IMR-90 (cell line): ENCODE results near the gene NEO1. TPM values are rescaled to one million over a fixed set of nuclear protein-coding genes. Genes with fewer than 3 reads are reported as not detected.

ENCODE experiments used
- ATAC-seq: fragments of 200-7000 bp; cut with Tn5 transposase; 2 replicates; pipeline ENCODE4 v1.9.1; 2020; ENCODE audit warnings: low read depth, mild to moderate bottlenecking, moderate library complexity
- BruUV-seq: library from RNA; stranded (reverse); fragments of 400-500 nt; replicated peaks from 2 replicates; lab custom pipeline; 2021; lab: Mats Ljungman, UMichigan
- CTCF ChIA-PET: fragments of 300-600 bp; formaldehyde crosslinking; extraction: SDS; loops from one replicate; lab custom pipeline; 2021; ENCODE audit warnings: antibody characterized with exemption; lab: Yijun Ruan, JAX
- POLR2A ChIA-PET: fragments of 300-600 bp; sonication (Branson Sonifier 250); formaldehyde crosslinking; loops from one replicate; lab custom pipeline; 2022; ENCODE audit warnings: antibody characterized with exemption; ENCODE audit not compliant: unreplicated experiment; lab: Charles Lee
- DNase-seq: peaks from one replicate; pipeline ENCODE4 v3.0.0; 2013
- H2AFZ ChIP-seq: replicated peaks from 2 replicates; pipeline ENCODE3; 2013; ENCODE audit warnings: low read length, mild to moderate bottlenecking; ENCODE audit not compliant: poor library complexity
- H2AK5ac ChIP-seq: 2 replicates; pipeline ENCODE4 v1.6.1; 2013; ENCODE audit warnings: low read depth, low read length, inconsistent platforms
- H2AK9ac ChIP-seq: replicated peaks from 2 replicates; pipeline ENCODE3; 2013; ENCODE audit warnings: mild to moderate bottlenecking, low read depth, low read length, moderate library complexity; ENCODE audit not compliant: poor library complexity
- H2BK120ac ChIP-seq: 2 replicates; pipeline ENCODE4 v1.6.1; 2013; ENCODE audit warnings: low read depth, low read length, inconsistent platforms
- H2BK15ac ChIP-seq: 3 replicates; pipeline ENCODE4 v1.6.1; 2013; ENCODE audit warnings: low read depth, low read length, inconsistent platforms
- H2BK20ac ChIP-seq: 2 replicates; pipeline ENCODE4 v1.6.1; 2013; ENCODE audit warnings: low read depth, mild to moderate bottlenecking, inconsistent platforms, low read length, moderate library complexity
- H2BK5ac ChIP-seq: 2 replicates; pipeline ENCODE4 v1.6.1; 2013; ENCODE audit warnings: mild to moderate bottlenecking, low read depth, low read length, inconsistent platforms; ENCODE audit not compliant: poor library complexity, severe bottlenecking
- H3K14ac ChIP-seq: replicated peaks from 2 replicates; pipeline ENCODE4 v1.6.1; 2013; ENCODE audit warnings: low read depth, low read length, inconsistent platforms
- H3K18ac ChIP-seq: 2 replicates; pipeline ENCODE4 v1.6.1; 2013; ENCODE audit warnings: low read depth, low read length, control low read depth
- H3K23ac ChIP-seq: 2 replicates; pipeline ENCODE4 v1.6.1; 2013; ENCODE audit warnings: low read depth, low read length, inconsistent platforms
- H3K27ac ChIP-seq: 2 replicates; pipeline ENCODE4 v1.5.1; 2013; ENCODE audit warnings: mild to moderate bottlenecking, control low read depth, low read length; ENCODE audit not compliant: insufficient read depth
- H3K27me3 ChIP-seq: 2 replicates; pipeline ENCODE4 v1.6.1; 2013; ENCODE audit warnings: low read length; ENCODE audit not compliant: control insufficient read depth, insufficient read depth
- H3K36me3 ChIP-seq: 2 replicates; pipeline ENCODE4 v1.6.1; 2013; ENCODE audit warnings: low read length, mixed read lengths; ENCODE audit not compliant: control insufficient read depth, insufficient read depth
- H3K4ac ChIP-seq: 2 replicates; pipeline ENCODE4 v1.6.1; 2013; ENCODE audit warnings: low read depth, low read length, inconsistent platforms
- H3K4me1 ChIP-seq: 2 replicates; pipeline ENCODE4 v1.6.1; 2013; ENCODE audit warnings: low read length, mixed read lengths; ENCODE audit not compliant: control insufficient read depth, insufficient read depth
- H3K4me2 ChIP-seq: 2 replicates; pipeline ENCODE4 v1.6.1; 2013; ENCODE audit warnings: low read depth, mild to moderate bottlenecking, control low read depth, low read length, moderate library complexity
- H3K4me3 ChIP-seq: 2 replicates; pipeline ENCODE4 v1.5.1; 2013; ENCODE audit warnings: low read depth, mild to moderate bottlenecking, control low read depth, low read length, moderate library complexity; ENCODE audit not compliant: insufficient read depth
- H3K56ac ChIP-seq: 2 replicates; pipeline ENCODE4 v1.6.1; 2013; ENCODE audit warnings: low read length, inconsistent platforms; ENCODE audit not compliant: insufficient read depth; ENCODE audit errors: extremely low read depth
- H3K79me1 ChIP-seq, 2 experiments: 2 replicates each; pipeline ENCODE4 v1.6.1; 2013; ENCODE audit warnings: low read length in 2 of 2, inconsistent platforms in 1 of 2, low read depth in 1 of 2
- H3K9ac ChIP-seq: 2 replicates; pipeline ENCODE4 v1.6.1; 2013; ENCODE audit warnings: low read depth, low read length, control low read depth
- H3K9me1 ChIP-seq: 2 replicates; pipeline ENCODE4 v1.6.1; 2013; ENCODE audit warnings: low read length, inconsistent platforms; ENCODE audit not compliant: insufficient read depth
- H3K9me3 ChIP-seq: 2 replicates; pipeline ENCODE4 v1.6.1; 2013; ENCODE audit warnings: low read length; ENCODE audit not compliant: control insufficient read depth, insufficient read depth
- H4K20me1 ChIP-seq: 2 replicates; pipeline ENCODE4 v1.6.1; 2013; ENCODE audit warnings: low read length, inconsistent platforms; ENCODE audit not compliant: insufficient read depth
- H4K5ac ChIP-seq: 2 replicates; pipeline ENCODE4 v1.6.1; 2013; ENCODE audit warnings: mild to moderate bottlenecking, low read depth, low read length, control low read depth
- H4K8ac ChIP-seq, 2 experiments: 2 replicates each; pipeline ENCODE4 v1.6.1; 2013; ENCODE audit warnings: low read depth in 2 of 2, low read length in 2 of 2, control low read depth in 1 of 2, inconsistent platforms in 1 of 2
- H4K91ac ChIP-seq: 2 replicates; pipeline ENCODE4 v1.6.1; 2013; ENCODE audit warnings: low read depth, low read length, inconsistent platforms; ENCODE audit not compliant: insufficient read depth
- MXI1 ChIP-seq: IDR thresholded peaks from 2 replicates; pipeline ENCODE4 v1.6.1; 2012; ENCODE audit warnings: low read depth, mild to moderate bottlenecking, low read length, moderate library complexity, borderline replicate concordance
- SMC3 ChIP-seq: fragments of 150-350 bp; IDR thresholded peaks from 2 replicates; pipeline ENCODE4 v1.6.1; 2016; ENCODE audit warnings: low read depth, mild to moderate bottlenecking, antibody characterized with exemption, low read length, moderate library complexity
- WGBS, 2 experiments: methylation state at CpG; one replicate each; pipeline versions ENCODE4 v1.1.5 to v1.1.7; 2013; ENCODE audit warnings: missing lambda C conversion rate in 2 of 2; ENCODE audit not compliant: insufficient read length in 1 of 2; ENCODE audit errors: extremely low coverage in 2 of 2; 5-methylcytosine and 5-hydroxymethylcytosine counted together
- dilution Hi-C: fragments of 300-500 bp; cut with HindIII; formaldehyde crosslinking; loops from one replicate; pipeline ENCODE4 v1.14.3; 2018; ENCODE audit warnings: low sequenced_read_pairs; ENCODE audit not compliant: unreplicated experiment
- in situ Hi-C: fragments of 300-500 bp; cut with MboI; formaldehyde crosslinking; loops from 3 replicates; pipeline ENCODE4 v1.14.3; 2019; ENCODE audit warnings: low sequenced_read_pairs, inconsistent platforms, mixed read lengths
- intact Hi-C: fragments of 100-400 bp; cut with micrococcal nuclease; formaldehyde crosslinking; loops from 2 replicates; pipeline ENCODE4 v1.10.0; 2022
- polyA plus RNA-seq, 3 experiments: library from polyadenylated mRNA; depleted of rRNA; stranded (reverse); fragments of >200 nt; gene quantifications; 2 replicates each; pipeline ENCODE4 v1.2.3, GENCODE V29; 2012; ENCODE audit warnings: low replicate concordance in 1 of 3
- total RNA-seq: library from RNA; depleted of rRNA; stranded (reverse); fragments of >200 nt; gene quantifications from 2 replicates; pipeline ENCODE4 v1.2.3, GENCODE V29; 2012

The NEO1 gene
- total and polyA plus RNA-seq, 2 of the 4 experiments (the other 2 are of a cell fraction) = 16.3 to 18.5 TPM

DNA sequence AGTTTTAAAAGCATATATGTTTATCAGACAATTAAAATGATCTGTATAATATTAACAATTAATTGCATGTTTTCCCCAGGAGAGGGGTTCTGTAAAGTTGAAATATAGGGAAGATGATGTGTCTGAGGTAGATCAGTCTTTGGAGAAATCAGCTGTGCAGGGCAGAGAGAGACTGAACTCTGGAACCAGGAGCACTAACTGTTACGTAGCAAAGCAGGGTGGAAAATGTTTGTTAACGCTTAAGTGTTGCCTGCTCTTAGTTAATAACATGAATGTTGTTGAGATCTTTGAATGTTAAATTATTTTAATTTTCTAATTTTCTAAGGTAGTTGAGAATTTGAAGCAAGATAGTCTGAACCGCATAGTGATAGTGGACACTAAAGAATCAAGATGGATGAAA, 57.5 kb downstream of the NEO1 start:
- Histone ChIP-seq H2AFZ (no peak overlapping the region), H2BK5ac (no peak overlapping the region), H2AK9ac (no peak overlapping the region), H2BK120ac (no peak overlapping the region), H2BK20ac (no peak overlapping the region), H3K4me2 (no peak overlapping the region), H3K4me1 (no peaks in the 10 kb centered on the region), H4K91ac (no peak overlapping the region), H3K36me3 (no peaks in the 10 kb centered on the region), H3K4me3 (no peak overlapping the region), H3K79me1 (peaks cover 2 to 5% of the 10 kb centered on the region in 2 experiments; a peak in 2 of 4 replicates), H3K9ac (no peak overlapping the region), H2BK15ac (no peak overlapping the region), H3K27ac (no peak overlapping the region), H3K56ac (no peak overlapping the region), H3K9me1 (no peaks in the 10 kb centered on the region), H3K14ac (no peak overlapping the region), H3K4ac (no peak overlapping the region), H3K9me3 (no peaks in the 10 kb centered on the region), H4K8ac (no peak overlapping the region), H4K5ac (no peak overlapping the region), H3K27me3 (no peaks in the 10 kb centered on the region), H4K20me1 (peaks cover under 1% of the 10 kb centered on the region; the same call in 1 of the 2 replicates), H2AK5ac (no peak overlapping the region), H3K23ac (no peak overlapping the region), H3K18ac (no peak overlapping the region)
- ATAC-seq (no peak), DNase-seq (no peak)
- BruUV-seq = no TSS peak
- ChIA-PET POLR2A (no interaction called here), CTCF (no interaction called here)
- dilution Hi-C loops = no loop called here
- in situ Hi-C loops = loop anchor here (10.0 kb wide), 1 partner anchor 65 kb away; no protein-coding TSS in a partner anchor
- TF ChIP-seq MXI1 = no peak
- TF ChIP-seq SMC3 = no peak
- intact Hi-C loops = no loop called here
- WGBS, 2 experiments = 100% methylated on average over 1 of the region's 3 CpGs; no CpG with 5 or more reads in 1 of the 2 experiments
